ENCODE measurements around the gene GNAI1.

The GNAI1 gene

GRCh38 chr7:80134536-80135308 is at the start of gene GNAI1:
Gene GNAI1 (plus strand): TSS chr7:80134831. CDS start chr7:80135161, 330 bp downstream.
- DNase-seq = peak in 52 of 56 donors; percentile 22 to 91 (median 76)

GRCh38 chr7:80087051-80087770 is 47.4 kb upstream of the GNAI1 start:
- no peak for DNase-seq

GRCh38 chr7:80087771-80088170 is 46.9 kb upstream of the GNAI1 start:
- no peak for DNase-seq

DNA sequence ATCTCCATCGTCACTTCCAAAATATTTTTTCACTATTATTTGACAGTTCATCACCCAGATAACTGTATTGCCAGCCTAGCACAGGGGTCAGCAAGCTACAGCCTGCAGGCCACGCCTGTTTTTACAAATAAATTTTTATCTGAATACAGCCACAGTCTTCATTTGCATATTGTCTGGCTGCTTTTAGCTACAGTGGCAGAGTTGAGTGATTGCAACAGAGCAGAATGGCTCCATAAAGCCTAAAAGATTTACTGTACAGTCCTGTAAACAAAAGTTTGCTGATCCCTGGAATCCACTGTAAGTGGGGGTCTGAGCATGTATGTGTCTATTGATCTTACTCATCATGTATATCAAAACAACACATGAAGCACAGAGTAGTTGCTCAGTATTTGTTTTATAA is 45.9 kb upstream of the GNAI1 start:
- no peak for DNase-seq

DNA sequence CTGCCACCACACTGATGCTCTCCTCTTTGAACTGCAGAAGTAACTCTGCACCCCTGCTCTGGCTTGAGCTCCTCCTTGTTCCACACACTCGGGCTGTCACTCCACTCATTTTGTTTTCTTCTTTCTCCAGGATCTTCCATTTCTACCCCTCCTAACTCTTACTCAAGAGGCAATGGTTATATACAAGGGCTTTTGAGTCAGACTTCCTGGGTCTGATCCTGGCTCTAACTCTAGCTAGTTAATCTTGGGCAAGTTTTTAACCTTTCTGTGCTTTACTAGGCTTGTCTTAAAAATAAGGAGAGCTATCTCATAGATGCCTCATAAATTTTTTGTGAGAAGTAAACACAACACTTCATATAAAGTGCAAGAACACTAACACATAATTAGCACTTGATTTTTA is 45.3 kb upstream of the GNAI1 start:
- DNase-seq = no peak

DNA sequence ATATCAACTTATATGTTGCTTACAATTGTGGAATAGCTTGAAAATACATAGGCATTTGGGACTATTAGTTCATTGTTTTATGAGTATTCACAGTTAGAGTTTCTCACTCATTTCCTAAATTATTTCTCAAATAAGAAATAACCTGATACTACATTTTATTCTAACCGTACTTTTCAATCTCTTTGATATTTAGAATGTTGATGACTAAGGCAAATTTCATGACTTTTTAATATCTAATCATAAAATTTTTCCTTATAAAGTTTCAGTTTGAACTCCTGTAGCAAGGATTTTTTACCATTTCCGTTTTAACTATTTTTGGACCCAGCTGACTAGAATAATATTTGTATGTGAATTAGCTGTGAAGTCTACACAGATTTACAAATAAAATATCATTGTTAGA is 41.3 kb upstream of the GNAI1 start:
- DNase-seq = no peak

DNA sequence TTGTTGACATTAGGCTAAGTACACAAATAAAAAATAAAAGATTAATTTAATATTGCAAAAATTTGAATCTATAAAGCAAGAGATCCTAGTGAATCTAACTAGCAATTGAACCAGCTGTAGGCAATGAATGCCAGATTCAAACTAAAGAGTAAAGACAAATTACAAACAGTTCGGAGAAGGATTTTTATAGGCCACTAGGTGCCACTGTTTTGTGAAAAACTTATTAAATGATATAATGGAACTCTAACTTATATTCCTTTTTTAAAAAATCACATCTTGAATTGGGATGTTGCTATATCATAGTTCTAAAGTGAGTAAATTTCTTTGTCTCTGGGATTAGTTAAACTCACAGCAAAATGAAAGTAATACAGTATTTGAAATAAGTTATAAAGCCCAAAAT is 39.1 kb upstream of the GNAI1 start:
- no peak for DNase-seq

GRCh38 chr7:80097756-80098155 is 36.9 kb upstream of the GNAI1 start:
- no peak for DNase-seq

GRCh38 chr7:80098795-80099194 is 35.8 kb upstream of the GNAI1 start:
- no peak for DNase-seq

DNA sequence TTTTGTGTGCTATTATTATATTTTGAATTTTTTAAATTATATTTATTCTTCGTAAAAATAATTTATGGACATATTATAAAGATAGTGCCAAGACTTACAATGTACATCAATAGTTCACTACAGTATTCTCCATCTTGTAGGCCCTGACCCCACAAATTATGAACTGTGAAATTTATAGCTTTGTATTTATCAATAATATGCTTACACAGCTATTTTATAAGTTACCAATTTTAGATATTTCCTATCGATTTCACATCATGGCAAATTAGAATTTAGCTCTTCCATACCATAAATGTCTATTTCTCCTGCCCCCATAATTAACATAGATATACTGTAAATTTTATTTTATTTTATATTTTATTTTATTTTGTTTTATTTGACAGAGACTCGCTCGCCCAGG is 34.4 kb upstream of the GNAI1 start:
- DNase-seq = no peak

- DNase-seq = no peak
Observed at GRCh38 chr7:80105701-80106408, 28.8 kb upstream of the GNAI1 start.

DNA sequence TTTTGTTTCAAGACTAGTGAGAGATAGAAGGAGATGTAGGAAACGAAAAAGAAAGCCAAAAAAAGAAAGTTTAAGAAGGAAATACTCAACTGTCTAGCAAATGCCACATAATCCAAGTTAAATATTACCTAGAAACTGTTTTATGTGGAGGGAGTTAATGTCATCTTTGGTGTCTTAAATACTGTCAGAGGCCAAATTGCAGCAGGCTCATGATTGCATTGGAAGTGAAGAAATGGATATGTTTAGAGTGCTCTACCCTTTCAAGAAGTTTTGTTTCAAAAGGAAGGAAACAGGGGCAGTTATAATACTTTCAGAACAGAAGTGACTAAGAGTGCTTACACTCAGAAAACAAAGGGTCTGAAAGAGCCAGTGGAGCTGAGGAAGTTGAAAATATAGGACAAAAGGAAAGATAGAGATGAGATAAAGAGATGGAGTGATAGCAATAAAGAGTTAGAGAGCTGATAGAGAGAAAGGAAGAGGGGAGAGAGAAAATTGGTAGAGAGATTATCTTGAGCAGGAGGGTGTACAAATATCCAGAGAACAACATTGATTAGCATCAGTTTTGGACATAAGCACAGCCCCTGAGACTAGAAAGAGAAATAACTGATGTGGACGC is 28.0 kb upstream of the GNAI1 start:
- no peak for DNase-seq

DNA sequence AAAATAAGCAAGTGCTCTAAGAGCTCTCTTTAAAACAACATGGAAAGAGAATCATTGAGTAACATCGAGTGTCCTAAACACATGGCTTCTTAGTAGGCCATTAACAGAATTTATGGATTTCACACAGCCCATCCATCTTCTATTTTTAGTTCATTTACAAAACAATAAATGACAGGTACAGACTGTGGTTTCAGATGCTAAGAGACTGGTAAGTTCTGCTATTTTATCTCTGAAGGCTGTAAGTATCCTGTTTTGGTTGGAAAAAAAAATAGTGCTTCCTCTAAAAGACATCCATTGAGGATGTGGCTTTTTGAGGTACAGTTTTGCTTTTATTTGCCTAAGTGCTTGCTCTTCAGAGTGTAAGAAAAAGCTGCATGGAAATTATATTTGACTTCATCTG is 27.4 kb upstream of the GNAI1 start:
- DNase-seq = no peak

GRCh38 chr7:80110376-80110775 is 24.3 kb upstream of the GNAI1 start:
- DNase-seq = no peak

GRCh38 chr7:80114159-80114558 is 20.5 kb upstream of the GNAI1 start:
- peak in 2 of 56 donors; percentile 26 to 52 for DNase-seq

- DNase-seq = no peak
Observed at GRCh38 chr7:80124526-80125264, 9.9 kb upstream of the GNAI1 start.

DNA sequence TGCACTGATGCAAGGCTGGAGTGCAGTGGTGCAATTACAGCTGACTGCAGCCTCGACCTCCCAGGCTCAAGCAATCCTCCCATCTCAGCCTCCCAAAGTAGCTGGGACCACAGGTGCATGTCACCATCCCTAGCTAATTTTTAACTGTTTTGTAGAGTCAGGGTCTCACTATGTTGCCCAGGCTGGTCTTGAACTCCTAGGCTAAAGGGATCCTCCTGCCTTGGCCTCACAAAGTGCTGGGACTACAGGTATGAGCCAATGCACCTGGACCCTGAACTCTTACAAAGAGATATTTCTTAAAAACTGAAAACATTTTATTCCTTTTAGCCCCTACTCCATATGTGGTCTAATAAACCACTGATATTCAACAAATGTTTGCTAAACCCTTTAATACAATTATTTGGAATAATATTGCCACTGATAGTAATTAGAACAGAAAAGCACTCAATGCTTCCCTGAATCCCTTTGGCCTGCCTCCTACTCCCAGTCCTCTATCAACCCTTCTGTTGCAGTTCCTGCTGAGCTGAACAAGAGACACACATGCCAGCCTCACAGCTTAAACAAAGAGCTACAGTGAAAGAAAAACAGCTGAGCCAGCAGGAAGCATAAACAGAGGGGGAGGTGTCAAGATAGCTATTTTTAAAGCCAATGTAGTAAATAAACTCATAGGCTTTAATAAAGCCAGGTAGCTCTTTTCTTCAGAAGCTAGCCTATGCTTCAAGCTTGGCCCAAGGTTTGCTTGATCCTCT is 7.0 kb upstream of the GNAI1 start:
- DNase-seq = peak in 43 of 56 donors; percentile 10 to 85 (median 59)

DNA sequence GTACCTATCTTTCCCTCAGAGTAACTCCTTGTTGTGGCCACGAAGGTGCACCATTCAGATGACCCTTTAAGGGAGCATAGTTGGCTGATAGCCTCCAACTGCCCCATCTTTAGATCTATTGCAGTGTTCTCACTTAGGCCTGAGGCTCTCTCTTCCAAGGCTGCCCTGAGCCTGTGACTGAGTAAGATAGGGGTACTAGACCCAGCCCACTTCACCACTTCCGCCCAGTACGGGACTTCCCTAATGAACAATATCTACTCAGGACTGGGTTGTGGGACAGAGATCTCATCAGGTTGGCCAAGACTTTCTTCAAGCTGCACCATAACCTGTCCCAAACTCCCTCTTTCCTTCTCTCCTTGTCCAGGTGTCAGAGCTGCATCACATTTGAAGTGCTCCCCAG is 5.7 kb upstream of the GNAI1 start:
- no peak for DNase-seq

- no peak for DNase-seq
Observed at GRCh38 chr7:80129785-80130184, 4.8 kb upstream of the GNAI1 start.

DNA sequence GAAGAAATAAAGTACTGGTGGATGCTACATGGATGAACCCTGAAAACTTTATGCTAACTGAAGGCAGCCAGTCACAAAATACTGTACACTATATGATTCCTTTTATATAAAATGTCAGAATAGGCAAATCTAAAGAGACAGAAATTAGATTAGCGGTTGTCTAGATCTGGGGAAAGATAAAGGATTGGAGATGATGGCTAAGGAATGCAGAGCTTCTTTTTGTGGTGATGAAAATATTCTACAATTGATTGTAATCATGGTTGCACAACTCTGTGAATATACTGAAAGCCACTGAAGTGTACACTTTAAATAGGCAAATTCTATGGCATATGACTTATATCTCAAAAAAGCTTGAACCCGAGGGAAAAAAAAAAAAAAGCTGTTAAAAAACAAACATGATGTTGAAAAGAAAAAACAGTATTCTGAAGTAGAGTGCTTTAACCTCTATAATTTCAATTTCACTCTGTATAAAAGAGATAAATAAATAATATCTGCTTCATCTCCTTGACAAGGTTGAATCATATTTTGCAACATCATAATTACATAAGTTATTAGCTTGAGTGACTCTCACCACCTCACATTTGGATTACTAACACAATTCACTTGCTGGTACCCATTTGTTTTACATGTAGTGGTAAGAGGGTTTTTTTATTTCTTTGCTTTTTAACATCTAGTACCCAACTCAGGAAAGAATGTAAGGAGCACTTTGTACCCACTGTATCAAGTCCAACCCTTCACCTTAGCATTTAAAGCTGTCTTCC is 2.8 kb upstream of the GNAI1 start:
- no peak for DNase-seq
